CD1c-positive myeloid dendritic cell (primary cell): ENCODE measurements around the gene SVOPL.
A peak's percentile ranks its signal among the peaks of the same experiment; 100 is the strongest.
"Not testable (repeated sequence)": the region's sequence is repeated elsewhere in the genome, so short reads cannot be mapped to it uniquely, and the experiment has no call there.

ENCODE experiments used
- DNase-seq: peaks from one replicate; pipeline ENCODE4 v3.0.0-alpha.2; 2016; ENCODE audit errors: extremely low spot score

SVOPL gene, protein sequence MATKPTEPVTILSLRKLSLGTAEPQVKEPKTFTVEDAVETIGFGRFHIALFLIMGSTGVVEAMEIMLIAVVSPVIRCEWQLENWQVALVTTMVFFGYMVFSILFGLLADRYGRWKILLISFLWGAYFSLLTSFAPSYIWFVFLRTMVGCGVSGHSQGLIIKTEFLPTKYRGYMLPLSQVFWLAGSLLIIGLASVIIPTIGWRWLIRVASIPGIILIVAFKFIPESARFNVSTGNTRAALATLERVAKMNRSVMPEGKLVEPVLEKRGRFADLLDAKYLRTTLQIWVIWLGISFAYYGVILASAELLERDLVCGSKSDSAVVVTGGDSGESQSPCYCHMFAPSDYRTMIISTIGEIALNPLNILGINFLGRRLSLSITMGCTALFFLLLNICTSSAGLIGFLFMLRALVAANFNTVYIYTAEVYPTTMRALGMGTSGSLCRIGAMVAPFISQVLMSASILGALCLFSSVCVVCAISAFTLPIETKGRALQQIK

GRCh38 chr7:138700857-138701536, at the start of gene SVOPL:
Gene SVOPL (minus strand): TSS chr7:138701362. CDS start chr7:138679045, 22,317 bp downstream.
- DNase-seq: no peak

GRCh38 chr7:138750473-138750872, 49.3 kb upstream of the SVOPL start:
- no peak for DNase-seq

GRCh38 chr7:138749960-138750359, 48.8 kb upstream of the SVOPL start:
- no peak for DNase-seq

- DNase-seq: no peak
Observed at GRCh38 chr7:138748666-138749065, 47.5 kb upstream of the SVOPL start.

- no peak for DNase-seq
Observed at GRCh38 chr7:138746073-138746472, 44.9 kb upstream of the SVOPL start.

DNA sequence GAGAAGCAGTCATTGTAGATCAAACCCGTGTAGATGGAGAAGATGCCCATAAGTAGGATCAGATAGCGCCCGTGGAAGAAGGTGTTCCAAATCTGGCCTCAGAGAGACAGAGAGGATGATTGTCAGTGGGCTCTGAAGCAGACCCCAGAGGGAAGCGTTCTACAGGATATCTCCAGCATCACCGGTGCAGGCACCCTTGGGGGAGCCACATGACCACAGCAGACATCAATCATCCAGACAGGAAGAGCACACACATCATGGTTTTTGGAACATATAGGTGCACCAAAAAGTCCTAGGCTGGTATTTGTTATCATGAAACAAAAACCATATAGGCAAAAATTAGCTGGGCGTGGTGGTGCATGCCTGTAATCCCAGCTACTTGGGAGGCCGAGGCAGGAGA, 44.0 kb upstream of the SVOPL start:
- no peak for DNase-seq

- no peak for DNase-seq
Observed at GRCh38 chr7:138741453-138741735, 40.2 kb upstream of the SVOPL start.

DNA sequence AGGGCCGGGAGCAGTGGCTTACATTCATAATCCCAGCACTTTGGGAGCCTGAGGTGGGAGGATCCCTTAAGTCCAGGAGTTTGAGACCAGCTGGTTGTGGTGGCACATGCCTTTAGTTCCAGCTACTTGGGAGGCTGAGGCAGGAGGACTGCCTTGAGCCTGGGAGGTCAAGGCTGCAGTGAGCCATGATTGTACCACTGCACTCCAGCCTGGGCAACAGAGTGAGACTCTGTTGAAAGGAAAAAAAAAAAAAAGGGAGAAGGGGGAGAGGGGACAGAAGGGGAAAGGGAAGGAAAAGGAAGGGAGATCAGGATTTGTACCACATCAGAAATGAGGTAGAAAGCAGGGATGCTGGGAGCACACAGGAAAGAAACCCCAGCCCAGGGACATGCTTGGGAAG, 38.7 kb upstream of the SVOPL start:
- DNase-seq: no peak

DNA sequence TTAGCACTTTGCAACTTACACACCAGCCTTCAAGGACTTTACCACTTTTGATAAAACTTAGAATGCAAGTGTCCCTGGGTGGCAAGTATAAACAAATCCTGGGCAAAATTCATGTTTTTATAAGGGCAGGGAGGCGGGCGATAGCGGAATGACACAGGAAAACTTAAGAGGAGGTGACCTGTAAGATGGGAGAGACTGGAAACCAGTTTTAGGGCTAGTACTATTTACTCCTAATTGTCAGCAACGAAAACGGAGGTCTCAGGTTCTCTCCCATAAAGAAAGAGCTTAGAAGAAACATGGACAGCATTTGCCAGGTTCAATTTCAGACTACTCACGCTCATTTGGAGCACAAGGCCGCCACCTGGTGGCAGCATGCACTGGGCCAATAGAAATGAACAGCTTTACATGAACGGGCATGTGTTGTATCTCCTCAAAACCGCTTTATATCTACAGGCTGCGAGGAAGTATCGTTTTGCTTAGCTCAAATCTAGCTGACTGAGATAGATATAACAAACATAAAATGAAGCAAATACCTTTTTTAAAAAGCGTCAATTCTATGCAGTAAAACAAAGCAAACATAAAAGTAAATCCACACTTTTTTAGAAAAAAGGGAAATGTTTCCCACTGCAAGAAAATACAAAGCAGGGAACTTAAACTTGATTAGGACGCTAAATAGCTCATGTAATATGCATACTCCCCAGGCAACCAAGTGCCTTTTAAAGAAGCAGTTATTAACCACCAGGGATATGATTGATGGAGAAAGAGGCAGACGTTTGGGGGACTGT, 37.6 kb upstream of the SVOPL start:
- DNase-seq: peak; percentile 83

DNA sequence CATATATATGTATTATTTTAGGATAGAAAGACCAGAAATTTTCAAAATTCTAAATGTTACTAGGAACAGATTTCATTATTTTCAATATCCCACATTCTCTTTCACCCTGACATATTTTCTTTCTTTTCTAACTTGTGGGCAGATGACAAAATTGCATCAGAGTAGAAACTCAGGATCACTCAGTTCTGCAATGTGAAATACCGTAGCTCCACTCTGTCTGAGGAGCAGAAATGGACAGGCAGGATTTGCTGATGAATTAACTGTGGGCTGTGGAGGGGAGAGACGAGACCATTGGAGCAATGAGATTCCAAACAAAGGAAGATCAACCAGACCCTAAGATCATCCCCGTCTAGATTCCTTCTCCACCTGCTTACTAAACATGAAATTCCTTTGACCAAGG, 37.0 kb upstream of the SVOPL start:
- no peak for DNase-seq

DNA sequence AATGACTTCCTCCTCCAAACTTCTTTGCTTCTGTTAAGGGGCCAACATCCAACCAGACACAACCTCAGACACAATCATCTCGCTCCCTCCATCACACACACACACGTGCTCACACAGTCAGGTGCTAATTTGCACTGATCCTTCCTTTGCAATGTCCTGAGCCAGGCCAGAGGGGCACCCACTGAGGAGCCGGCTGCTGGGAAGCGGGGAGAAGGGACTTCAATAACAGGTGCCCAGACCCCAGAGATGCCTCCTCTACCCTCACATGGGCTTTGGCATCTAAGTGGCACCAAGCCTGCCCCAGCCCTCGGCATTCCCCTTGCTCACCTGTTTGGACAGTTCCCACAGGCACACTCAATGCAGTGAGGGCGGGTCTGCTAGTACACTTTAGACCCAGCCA, 34.2 kb upstream of the SVOPL start:
- DNase-seq: no peak

GRCh38 chr7:138731733-138732132, 30.6 kb upstream of the SVOPL start:
- DNase-seq: not testable (repeated sequence)

GRCh38 chr7:138729444-138729843, 28.3 kb upstream of the SVOPL start:
- DNase-seq: no peak

- no peak for DNase-seq
Observed at GRCh38 chr7:138727336-138728099, 26.4 kb upstream of the SVOPL start.

- DNase-seq: no peak
Observed at GRCh38 chr7:138726288-138726687, 25.1 kb upstream of the SVOPL start.

DNA sequence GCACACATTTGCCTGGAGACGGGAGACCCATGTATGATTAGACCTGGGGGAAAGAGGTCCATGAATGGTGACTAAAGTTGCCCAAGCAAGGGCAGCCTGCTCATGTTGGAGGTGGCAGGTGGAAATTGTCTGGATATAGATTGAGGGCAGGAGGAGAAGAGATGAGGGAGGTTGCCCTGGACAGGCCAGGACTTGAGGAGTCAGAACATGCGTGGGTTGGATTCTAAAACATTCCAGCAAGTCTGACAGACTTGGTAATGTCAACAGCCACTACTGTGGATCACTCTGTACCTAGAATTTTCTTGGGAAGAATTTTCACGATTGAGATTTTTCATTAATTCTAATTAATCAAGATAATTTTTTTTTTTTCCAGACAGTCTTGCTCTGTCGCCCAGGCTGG, 19.1 kb upstream of the SVOPL start:
- no peak for DNase-seq

GRCh38 chr7:138716889-138717288, 15.7 kb upstream of the SVOPL start:
- DNase-seq: no peak

- DNase-seq: no peak
Observed at GRCh38 chr7:138713191-138713590, 12.0 kb upstream of the SVOPL start.

- no peak for DNase-seq
Observed at GRCh38 chr7:138712652-138713051, 11.5 kb upstream of the SVOPL start.

GRCh38 chr7:138710536-138711385, 9.6 kb upstream of the SVOPL start:
- no peak for DNase-seq

DNA sequence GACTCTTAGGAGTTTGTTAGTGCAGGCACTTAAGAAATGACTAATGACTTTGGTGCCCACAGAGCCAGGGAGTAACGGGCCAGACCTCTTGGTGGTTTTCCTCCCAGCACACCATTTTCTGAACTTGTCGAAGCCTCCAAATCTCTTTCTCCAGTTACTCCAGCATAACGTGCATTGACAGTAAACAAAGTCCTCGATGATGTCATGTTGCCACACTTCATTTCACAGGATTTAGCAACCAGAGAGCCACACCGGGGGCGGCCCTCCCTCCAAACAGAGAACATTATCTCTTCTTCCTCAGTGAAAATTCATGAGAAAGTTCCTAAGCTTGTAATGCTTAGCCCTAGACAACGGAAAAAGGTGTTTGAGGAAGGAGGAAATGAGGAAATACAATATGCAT, 4.0 kb upstream of the SVOPL start:
- peak; percentile 16 for DNase-seq
